Thyroid gland (tissue), 4 donors: ENCODE results near the gene REC114.

Experiments
- POLR2A ChIP-seq, 2 donors: fragments of 450-650 bp; IDR thresholded peaks; one replicate each; pipeline ENCODE4 v1.6.1; 2017; ENCODE audit warnings: antibody characterized with exemption in 2 of 2, mild to moderate bottlenecking in 2 of 2, moderate library complexity in 1 of 2
- TF ChIP-seq, protein P1 (sequence below), 6 experiments: fragments of 200-600 bp in 3 of 6; fragments of 450-650 bp in 3 of 6; sonication (generic) in 3 of 6; IDR thresholded peaks; one replicate each; pipeline ENCODE4 v1.5.1; 2016 to 2019; ENCODE audit warnings: antibody characterized with exemption in 6 of 6, mild to moderate bottlenecking in 2 of 6, inconsistent platforms in 1 of 6, moderate library complexity in 1 of 6

DNA sequence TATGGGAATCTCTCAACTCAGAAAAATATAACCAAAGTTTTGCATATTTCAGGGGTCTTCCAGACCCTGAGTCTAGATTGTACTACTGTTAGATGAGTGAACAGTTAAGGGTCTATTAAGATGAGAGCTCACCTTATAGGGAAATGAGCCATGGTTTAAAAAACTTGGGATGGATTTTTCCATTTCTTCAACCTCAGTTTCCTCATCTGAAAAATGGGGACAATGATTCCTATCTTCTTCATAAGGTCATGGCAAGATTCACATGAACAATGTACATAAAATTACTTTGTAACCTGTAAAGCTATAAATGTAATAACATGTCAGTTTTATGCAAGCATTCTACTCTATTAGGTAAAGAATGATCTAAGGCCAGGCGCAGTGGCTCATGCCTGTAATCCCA lies 161.5 kb downstream of the REC114 start:
- TF ChIP-seq, protein P1, sequence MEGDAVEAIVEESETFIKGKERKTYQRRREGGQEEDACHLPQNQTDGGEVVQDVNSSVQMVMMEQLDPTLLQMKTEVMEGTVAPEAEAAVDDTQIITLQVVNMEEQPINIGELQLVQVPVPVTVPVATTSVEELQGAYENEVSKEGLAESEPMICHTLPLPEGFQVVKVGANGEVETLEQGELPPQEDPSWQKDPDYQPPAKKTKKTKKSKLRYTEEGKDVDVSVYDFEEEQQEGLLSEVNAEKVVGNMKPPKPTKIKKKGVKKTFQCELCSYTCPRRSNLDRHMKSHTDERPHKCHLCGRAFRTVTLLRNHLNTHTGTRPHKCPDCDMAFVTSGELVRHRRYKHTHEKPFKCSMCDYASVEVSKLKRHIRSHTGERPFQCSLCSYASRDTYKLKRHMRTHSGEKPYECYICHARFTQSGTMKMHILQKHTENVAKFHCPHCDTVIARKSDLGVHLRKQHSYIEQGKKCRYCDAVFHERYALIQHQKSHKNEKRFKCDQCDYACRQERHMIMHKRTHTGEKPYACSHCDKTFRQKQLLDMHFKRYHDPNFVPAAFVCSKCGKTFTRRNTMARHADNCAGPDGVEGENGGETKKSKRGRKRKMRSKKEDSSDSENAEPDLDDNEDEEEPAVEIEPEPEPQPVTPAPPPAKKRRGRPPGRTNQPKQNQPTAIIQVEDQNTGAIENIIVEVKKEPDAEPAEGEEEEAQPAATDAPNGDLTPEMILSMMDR (IDR thresholded peaks at IDR 0.05) = no peak
- TF ChIP-seq POLR2A (IDR thresholded peaks at IDR 0.05) = no peak
